Kasumi-1 (cell line): ENCODE data around the gene NOS3.
"Not testable (repeated sequence)": the region's sequence is repeated elsewhere in the genome, so short reads cannot be mapped to it uniquely, and the experiment has no call there.

Experiments used
- DNase-seq, 2 experiments: peaks; one replicate each; lab custom pipeline; 2025; lab: John Stamatoyannopoulos, UW

The NOS3 gene

GRCh38 chr7:151017370-151017952 is 26.6 kb downstream of the NOS3 start:
- DNase-seq: no peak

GRCh38 chr7:151017953-151018420 is 27.2 kb downstream of the NOS3 start:
- peak; percentile 44 to 68 for DNase-seq

GRCh38 chr7:151018421-151019129 is 27.8 kb downstream of the NOS3 start:
- DNase-seq: no peak

GRCh38 chr7:151019130-151019447 is 28.3 kb downstream of the NOS3 start:
- DNase-seq: no peak

GRCh38 chr7:151020231-151020630 is 29.4 kb downstream of the NOS3 start:
- no peak for DNase-seq

- DNase-seq: no peak
Measured at GRCh38 chr7:151023232-151023631, 32.4 kb downstream of the NOS3 start.

GRCh38 chr7:151024435-151025056 is 33.7 kb downstream of the NOS3 start, which contains the start of gene ATG9B:
Gene ATG9B (minus strand): TSS chr7:151024494. CDS start chr7:151024423, 71 bp downstream.
- no peak for DNase-seq

- no peak for DNase-seq
Measured at GRCh38 chr7:151025924-151026671, 35.3 kb downstream of the NOS3 start.

- not testable (repeated sequence) for DNase-seq
Measured at GRCh38 chr7:151026771-151027727, 36.2 kb downstream of the NOS3 start.

GRCh38 chr7:151027728-151028130 is 36.9 kb downstream of the NOS3 start:
- not testable (repeated sequence) for DNase-seq

GRCh38 chr7:151028131-151028947 is 37.5 kb downstream of the NOS3 start, which contains the start of gene ABCB8:
Gene ABCB8 (plus strand): TSS chr7:151028450. CDS start chr7:151028516, 66 bp downstream.
- peak; percentile 95 to 96 for DNase-seq

- no peak for DNase-seq
Measured at GRCh38 chr7:151028948-151029501, 38.2 kb downstream of the NOS3 start.

GRCh38 chr7:151031011-151031410 is 40.2 kb downstream of the NOS3 start:
- no peak for DNase-seq

- DNase-seq: no peak
Measured at GRCh38 chr7:151032936-151033863, 42.4 kb downstream of the NOS3 start.

- no peak for DNase-seq
Measured at GRCh38 chr7:151033864-151034249, 43.0 kb downstream of the NOS3 start.

- DNase-seq: no peak
Measured at GRCh38 chr7:151034312-151035025, 43.7 kb downstream of the NOS3 start.

GRCh38 chr7:151035026-151035717 is 44.4 kb downstream of the NOS3 start:
- DNase-seq: no peak

- no peak for DNase-seq
Measured at GRCh38 chr7:151035902-151036301, 45.1 kb downstream of the NOS3 start.
